Measurements from ENCODE around the gene PPP2R3B. TPM values are rescaled to one million over a fixed set of nuclear protein-coding genes. Genes with fewer than 3 reads are reported as not detected.

PPP2R3B gene
- total RNA-seq, 1 donor from 2014 or later: 27.1 TPM

DNA sequence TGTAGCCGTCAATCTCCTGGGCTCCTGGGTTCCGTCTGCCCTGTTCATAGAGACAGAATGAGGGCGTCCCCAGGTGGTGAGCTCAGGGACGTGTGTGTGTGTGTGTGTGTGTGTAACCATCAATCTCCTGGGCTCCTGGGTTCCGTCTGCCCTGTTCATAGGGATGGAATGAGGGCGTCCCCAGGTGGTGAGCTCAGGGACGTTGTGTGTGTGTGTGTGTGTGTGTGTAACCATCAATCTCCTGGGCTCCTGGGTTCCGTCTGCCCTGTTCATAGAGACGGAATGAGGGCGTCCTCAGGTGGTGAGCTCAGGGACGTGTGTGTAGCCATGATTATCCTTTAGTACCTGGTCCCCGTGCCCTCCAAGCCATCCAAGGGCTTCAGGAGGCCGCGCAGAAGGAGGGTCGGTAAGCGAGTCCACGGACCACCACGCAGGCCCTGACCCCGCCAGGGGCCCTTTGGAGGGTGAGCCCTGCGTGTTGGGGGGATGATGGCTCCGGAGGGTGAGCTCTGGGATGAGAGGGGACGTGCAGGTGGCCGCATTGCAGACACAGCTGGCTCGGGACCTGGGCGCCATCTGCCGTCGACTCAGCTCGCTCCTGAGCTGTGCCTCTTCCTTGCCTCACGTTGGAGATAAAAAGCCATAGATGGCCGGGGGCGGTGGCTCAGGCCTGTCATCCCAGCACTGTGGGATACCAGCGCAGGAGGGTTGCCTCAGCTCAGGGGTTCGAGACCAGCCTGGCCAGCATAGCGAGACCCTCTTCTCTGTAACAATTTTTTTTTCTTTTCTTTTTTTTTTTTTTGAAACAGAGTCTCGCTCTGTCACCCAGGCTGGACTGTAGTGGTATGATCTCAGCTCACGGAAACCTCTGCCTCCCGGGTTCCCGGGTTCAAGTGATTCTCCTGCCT lies 62.7 kb downstream of the PPP2R3B start:
- intact Hi-C loops (cut with micrococcal nuclease): loop anchor here (5.0 kb wide), 1 partner anchor 833 kb away; no protein-coding TSS in a partner anchor

DNA sequence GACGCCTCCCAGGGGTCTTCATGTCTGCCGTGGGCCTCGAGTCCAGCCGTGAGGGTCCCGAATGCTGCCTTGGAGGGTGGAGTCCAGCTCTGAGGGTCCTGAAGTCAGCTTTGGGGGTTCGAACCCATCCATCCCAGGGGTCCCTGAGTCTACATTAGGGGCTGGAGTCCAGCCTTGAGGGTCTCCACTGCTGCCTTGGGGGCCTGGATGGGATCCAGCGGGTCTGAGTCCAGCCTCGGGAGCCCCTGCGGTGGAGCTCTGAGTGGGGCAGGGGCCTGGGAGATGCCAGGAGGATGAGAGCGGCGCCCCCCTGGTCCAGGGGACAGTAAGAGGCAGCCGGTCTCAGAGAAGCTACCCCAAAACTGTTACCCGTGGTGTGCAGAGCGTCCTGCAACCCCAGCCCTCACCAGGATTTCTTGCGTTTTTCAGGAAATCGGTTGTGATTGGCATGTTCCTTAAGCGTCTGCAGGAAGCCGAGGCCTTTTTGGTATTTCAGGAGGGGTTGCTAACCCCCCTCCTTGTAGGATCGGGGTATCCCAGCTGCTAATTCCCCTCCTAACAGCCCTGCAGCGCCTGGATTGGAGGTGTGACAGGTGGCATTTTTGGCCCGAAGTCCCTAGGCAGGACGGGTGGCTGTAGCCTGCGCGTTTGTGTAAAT lies 66.5 kb downstream of the PPP2R3B start:
- intact Hi-C loops (cut with micrococcal nuclease): loop anchor here (5.0 kb wide), 1 partner anchor 837 kb away; no protein-coding TSS in a partner anchor

DNA sequence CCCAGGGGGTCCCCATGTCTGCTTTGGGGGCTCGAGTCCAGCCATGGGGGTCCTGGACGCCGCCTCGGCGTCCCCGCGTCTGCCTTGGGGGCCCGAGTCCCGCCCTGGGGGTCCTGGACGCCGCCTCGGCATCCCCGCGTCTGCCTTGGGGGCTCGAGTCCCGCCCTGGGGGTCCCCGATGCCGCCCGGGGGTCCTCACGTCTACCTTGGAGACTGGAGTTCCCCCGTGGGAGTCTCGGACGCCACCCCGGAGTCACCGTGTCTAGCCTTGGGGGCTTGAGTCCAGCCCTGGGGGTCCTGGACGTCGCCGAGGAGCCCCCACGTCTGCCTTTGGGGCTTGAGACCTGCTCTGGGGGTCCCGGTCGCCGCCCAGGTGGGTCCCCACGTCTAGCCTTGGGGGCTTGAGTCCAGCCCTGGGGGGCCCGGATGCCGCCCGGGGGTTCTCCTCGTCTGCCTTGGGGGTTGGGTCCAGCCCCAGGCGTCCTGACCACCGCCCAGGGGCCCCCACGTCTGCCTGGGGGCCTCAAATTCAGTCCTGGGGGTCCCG lies 67.1 kb downstream of the PPP2R3B start:
- intact Hi-C loops (cut with micrococcal nuclease): loop anchor here (2.0 to 5.0 kb wide), 6 partner anchors 251 to 1273 kb away; partner anchors contain the start of genes AKAP17A and P2RY8

GRCh38 chrX:318739-319578 lies 67.7 kb downstream of the PPP2R3B start, which contains the start of gene GTPBP6:
Gene GTPBP6, minus strand, starts transcription at chrX:318796. Its CDS starts 9 bp downstream, at chrX:318787.
- intact Hi-C loops (cut with micrococcal nuclease): loop anchor here (1.0 to 5.0 kb wide), 8 partner anchors 36 to 1273 kb away; partner anchors contain the start of genes AKAP17A and P2RY8

- intact Hi-C loops (cut with micrococcal nuclease): loop anchor here (1.0 to 5.0 kb wide), 8 partner anchors 35 to 1274 kb away; partner anchors contain the start of genes AKAP17A and P2RY8
These were observed 68.5 kb downstream of the PPP2R3B start for GRCh38 chrX:318068-318738.

DNA sequence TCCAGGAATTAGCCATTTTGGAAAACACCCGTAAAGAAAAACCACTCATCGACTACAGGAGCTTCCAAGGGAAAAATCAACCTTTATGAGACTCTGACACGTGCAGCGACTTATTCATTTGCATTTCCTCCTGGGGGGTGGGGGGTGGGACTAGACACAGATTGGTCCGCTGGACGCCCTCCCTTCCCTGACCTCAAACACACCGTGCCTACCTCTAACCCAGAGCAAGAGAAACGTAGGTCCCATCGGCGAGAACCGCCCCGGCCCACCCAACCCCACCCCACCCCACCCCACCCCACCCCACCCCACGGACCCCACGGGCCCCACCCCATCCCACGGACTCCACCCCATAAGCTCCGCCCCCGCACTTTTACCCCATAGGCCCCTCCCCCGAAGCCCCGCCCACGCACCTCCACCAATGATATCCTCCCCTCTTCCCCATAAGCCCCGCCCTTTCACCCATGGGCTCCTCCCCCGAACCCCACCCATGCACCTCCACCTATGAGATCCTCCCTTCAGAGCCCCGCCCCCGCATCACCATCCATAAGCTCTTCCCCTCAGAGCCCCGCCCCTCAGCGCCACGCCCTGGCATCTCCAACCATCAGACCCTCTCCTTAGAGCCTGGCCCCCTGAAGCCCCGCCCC lies 69.2 kb downstream of the PPP2R3B start:
- intact Hi-C loops (cut with micrococcal nuclease): loop anchor here (1.0 to 5.0 kb wide), 8 partner anchors 34 to 1275 kb away; partner anchors contain the start of genes AKAP17A and P2RY8

- intact Hi-C loops (cut with micrococcal nuclease): loop anchor here (5.0 kb wide), 2 partner anchors 891 to 1276 kb away; partner anchors contain the start of gene AKAP17A
These were observed 70.1 kb downstream of the PPP2R3B start for GRCh38 chrX:316351-317325.

- intact Hi-C loops (cut with micrococcal nuclease): loop anchor here (5.0 kb wide), 2 partner anchors 892 to 1277 kb away; partner anchors contain the start of gene AKAP17A
These were observed 71.7 kb downstream of the PPP2R3B start for GRCh38 chrX:314781-315595.

DNA sequence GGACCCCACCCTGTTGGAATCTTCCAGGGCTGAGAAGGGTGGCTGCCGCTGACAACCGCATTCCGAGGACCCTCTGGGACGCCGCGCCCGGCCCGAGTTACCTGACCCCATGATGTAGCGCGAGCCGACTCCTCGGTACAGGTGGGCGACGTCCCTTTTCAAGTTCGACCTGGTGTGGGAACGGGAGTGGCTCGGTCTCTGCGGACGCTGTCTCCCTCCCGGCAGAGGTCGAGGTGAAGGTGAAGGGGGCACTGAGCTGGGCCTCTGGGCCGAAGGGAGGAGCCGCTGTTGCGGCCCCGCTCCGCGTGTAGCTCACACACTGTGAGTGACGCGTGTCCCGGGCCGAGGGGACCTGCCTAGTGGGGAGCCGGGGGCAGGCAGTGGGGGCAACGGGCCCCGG lies 72.7 kb downstream of the PPP2R3B start:
- intact Hi-C loops (cut with micrococcal nuclease): no loop called here

GRCh38 chrX:313546-313945 lies 73.2 kb downstream of the PPP2R3B start:
- intact Hi-C loops (cut with micrococcal nuclease): no loop called here

GRCh38 chrX:312621-313331 lies 73.9 kb downstream of the PPP2R3B start:
- intact Hi-C loops (cut with micrococcal nuclease): no loop called here

DNA sequence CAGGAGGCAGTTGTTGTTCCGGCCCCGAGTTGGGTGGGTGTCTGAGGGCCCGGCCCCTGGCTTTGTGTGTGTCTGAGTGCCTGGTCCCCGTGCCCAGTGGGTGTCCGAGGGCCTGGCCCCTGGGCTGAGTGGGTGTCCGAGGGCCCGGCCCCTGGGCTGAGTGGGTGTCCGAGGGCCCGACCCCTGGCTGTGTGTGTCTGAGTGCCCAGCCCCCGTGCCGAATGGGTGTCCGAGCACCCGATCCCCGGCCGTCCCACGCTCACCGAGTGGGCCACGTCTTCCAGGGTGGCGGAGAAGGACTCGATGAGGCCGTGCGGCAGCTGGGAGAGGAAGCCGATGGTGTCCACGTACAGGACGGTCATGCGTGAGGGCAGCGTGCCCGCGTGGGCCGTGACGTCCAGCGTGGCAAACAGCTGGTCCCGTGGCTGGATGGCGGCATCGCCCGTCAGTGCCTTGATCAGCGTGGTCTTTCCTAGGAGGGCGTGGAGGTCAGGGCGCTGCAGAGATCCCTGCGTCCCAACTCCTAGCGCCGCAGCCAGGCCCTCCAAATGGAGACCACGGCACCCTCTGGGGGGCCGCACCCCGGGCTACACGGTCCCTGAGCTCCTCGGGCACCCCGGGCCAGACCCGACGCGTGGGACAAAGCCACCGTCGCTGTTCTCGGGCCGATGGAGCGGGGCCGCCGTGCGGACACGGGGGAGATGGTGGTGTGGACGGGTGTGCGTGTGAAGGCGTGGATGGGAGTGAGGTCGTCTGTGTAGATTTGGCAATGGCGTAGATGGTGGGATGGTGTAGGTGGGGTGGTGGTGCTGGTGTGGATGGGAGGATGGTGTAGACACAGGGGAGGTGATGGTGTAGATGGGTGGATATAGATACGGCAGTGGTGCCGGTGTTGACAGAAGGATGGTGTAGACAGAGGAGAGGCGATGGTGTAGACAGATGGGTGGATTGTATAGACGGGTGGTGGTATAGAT lies 75.3 kb downstream of the PPP2R3B start:
- intact Hi-C loops (cut with micrococcal nuclease): no loop called here

- intact Hi-C loops (cut with micrococcal nuclease): no loop called here
These were observed 76.0 kb downstream of the PPP2R3B start for GRCh38 chrX:310621-311155.

DNA sequence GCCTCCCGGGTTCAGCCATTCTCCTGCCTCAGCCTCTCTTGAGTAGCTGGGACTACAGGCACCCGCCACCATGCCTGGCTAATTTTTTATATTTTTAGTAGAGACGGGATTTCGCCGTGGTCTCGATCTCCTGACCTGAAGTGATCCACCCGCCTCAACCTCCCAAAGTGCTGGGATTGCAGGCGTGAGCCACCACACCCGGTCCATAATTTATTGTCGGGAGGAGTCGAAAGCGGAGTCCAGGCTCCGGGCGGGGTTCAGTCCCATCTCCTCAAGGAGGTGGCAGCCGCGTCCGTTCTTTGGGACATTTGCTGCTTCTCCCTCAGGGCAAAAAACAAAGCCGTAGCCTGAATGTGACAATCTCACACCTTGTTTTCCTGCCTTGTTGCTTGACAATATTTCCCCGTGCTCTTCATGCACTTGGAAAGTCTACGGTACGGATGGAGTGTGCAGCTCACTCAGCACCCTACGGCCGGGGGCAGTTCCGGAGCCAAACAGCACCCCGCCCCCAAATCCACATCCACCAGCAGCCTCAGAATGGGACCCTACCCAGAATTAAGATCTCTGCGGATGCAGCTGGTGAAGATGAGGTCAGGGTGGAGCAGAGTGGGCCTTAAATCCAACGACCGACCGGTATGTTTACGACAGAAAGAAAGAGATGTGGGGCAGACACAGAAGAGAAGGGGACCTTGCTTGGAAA lies 77.7 kb downstream of the PPP2R3B start:
- intact Hi-C loops (cut with micrococcal nuclease): no loop called here
